Breast epithelium (tissue), 3 donors: ENCODE results near the gene TMCC2.

Source experiments
- POLR2AphosphoS5 ChIP-seq, 3 donors: sonication (generic); formaldehyde crosslinking; IDR thresholded peaks; one replicate each; pipeline ENCODE4 v1.6.1; 2017; ENCODE audit warnings: antibody characterized with exemption in 3 of 3
- TF ChIP-seq, protein P1 (sequence below), 3 donors: fragments of 450-650 bp; IDR thresholded peaks; one replicate each; pipeline ENCODE4 v1.5.1; 2016 to 2017; ENCODE audit warnings: antibody characterized with exemption in 3 of 3, mild to moderate bottlenecking in 3 of 3, moderate library complexity in 3 of 3

DNA sequence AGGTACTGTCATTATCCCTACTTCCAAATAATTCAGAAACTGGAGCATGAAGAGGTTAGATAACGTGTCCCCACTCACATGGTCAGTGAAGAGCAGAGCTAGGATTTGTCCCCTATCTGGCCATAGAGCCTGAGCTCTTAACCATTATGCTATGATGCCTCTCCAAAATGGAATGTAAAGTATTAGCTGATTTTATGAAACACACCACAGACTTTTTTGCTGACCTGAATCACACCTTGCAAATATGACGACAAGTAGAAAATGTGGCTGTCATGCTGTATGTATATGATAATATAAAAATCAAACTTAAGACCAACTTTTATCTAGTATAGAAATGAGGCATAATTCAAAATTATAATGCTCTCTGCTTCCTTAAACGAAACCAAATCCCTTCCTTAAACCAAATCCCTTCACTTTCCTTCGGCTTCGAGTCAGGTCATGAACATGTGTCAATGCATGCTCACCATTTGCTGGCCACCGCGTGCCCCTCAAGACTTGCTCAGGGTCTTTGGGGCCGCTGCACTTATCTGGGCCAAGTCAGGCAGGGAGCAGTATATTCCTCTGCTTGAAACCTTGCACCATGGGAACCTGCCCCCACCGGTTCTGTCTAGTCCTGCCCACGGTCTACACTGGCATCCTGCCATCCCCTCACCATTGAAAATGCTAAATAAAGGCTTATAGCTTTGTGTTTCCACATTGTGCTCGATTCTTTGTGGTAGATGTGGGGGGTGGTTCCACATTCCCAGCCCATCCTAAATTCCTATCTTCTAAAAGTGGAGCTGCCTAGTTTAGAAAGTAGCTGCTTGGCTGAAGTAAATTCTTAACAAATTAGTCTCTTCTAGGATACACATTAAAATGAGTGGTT, 1.6 kb upstream of the TMCC2 start:
- no peak for TF ChIP-seq POLR2AphosphoS5 (IDR thresholded peaks at IDR 0.05)
- TF ChIP-seq, protein P1, sequence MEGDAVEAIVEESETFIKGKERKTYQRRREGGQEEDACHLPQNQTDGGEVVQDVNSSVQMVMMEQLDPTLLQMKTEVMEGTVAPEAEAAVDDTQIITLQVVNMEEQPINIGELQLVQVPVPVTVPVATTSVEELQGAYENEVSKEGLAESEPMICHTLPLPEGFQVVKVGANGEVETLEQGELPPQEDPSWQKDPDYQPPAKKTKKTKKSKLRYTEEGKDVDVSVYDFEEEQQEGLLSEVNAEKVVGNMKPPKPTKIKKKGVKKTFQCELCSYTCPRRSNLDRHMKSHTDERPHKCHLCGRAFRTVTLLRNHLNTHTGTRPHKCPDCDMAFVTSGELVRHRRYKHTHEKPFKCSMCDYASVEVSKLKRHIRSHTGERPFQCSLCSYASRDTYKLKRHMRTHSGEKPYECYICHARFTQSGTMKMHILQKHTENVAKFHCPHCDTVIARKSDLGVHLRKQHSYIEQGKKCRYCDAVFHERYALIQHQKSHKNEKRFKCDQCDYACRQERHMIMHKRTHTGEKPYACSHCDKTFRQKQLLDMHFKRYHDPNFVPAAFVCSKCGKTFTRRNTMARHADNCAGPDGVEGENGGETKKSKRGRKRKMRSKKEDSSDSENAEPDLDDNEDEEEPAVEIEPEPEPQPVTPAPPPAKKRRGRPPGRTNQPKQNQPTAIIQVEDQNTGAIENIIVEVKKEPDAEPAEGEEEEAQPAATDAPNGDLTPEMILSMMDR (IDR thresholded peaks at IDR 0.05): no peak
